HS-5 (cell line): ENCODE results near the gene ZNF750.

Experiments
- DNase-seq: peaks from one replicate; pipeline ENCODE4 v3.0.0-alpha.2; 2012; ENCODE audit warnings: low read depth

The ZNF750 gene

GRCh38 chr17:82859431-82860403 lies 19.9 kb upstream of the ZNF750 start:
- no peak for DNase-seq

DNA sequence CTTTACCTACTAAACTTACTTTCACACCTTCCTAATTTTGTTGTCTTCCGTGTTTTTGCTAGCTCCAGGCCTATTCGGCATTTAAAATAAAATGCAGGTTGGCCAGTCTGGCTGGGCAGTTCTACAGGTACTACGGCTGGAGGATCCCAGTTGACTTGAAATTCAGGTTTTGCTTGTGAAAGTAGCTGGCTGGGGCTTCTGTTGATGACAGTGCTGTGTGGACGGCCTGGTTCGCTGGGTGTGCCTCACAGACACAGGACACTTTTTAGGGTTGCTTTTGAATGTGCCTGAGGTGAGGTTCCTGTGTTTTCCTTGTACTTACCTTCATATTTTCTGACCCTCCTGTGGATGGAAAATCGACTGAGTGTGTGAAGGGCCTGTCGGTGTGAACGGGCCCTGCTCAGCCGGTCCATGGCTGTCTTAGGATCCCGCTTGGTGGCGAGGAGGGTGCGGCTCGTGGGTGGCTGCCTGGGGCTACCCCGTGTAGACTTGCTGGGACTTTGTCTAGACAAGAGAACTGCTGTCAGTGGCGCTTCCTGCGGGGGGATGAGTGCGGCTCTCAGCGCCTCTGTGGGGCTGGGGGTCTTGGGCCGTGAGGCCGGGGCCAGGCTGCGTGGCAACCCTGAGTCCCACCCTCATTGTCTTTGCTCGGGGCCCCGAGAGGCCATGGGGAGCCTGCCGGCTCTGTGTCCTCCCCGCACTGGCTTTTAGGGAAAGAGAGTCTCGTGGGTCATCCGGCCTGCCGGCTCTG lies 18.7 kb upstream of the ZNF750 start:
- DNase-seq: no peak

DNA sequence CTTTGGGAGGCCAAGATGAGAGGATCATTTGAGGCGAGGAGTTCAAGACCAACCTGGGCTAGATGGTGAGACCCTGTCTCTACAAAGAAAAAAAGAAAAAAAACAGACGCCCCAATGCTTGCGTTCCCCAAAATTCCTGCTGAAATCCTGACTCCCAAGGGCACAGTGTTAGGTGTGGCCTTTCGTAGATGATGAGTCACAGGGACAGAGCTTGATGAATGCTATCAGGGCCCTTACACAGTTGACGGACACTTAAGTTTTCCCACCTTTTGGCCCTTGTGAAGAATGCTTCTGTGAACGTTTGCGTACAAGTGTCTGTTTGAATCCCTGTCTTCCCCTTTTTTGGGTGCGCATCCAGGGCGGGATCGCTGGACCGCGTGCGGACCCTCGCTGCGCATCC lies 16.5 kb upstream of the ZNF750 start:
- no peak for DNase-seq

DNA sequence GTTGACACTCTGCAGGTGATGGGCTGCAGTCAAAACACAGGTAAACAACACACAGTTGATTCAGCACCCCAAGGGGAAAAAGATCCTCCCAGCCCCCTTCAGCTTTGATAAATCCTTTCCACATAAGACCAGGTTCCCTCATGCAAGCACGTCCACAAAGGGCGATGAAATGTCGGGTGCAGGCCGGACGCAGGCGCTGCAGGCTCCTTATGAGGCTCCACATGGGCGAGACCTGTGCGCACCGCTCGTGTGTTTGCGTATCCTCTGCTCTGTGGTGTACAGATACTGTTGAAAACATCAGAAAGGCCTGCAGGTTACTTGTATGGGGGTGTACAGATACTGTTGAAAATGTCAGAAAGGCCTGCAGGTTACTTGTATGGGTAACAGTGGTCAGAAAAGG lies 14.4 kb upstream of the ZNF750 start:
- no peak for DNase-seq

- DNase-seq: no peak
Observed at GRCh38 chr17:82851381-82851780, 11.6 kb upstream of the ZNF750 start.

GRCh38 chr17:82849076-82849945 lies 9.5 kb upstream of the ZNF750 start:
- DNase-seq: no peak

DNA sequence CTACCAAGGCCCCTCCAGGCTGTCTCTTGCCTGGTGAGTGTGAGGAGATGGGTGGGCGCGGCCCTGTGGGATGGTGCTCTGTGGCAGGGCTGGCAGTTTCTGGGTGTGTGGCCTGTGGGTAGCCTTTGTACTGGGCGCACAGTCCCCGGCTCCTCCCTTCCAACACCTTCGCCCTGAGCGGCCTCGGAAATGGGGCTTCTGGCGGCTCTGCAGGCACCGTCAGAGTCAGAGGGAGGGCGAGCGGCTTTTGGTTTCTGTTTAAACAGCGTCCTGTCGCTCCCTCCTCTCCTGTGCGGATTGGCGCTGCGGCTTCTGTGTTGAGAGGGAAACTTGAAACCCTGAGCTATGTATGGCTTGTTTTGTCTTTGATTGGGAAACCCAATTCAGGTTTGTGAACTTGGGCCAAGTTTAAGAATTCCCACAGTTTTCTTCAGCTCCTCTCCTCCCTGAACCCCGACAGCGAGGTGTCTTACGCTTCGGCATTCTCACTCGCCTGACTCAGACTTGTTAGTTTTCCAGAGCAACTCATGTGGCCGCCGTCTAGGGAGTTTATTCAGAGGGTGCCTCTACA lies 8.3 kb upstream of the ZNF750 start:
- peak; percentile 49 for DNase-seq

GRCh38 chr17:82846061-82846691 lies 6.4 kb upstream of the ZNF750 start:
- no peak for DNase-seq

GRCh38 chr17:82845163-82845807 lies 5.5 kb upstream of the ZNF750 start:
- DNase-seq: no peak

DNA sequence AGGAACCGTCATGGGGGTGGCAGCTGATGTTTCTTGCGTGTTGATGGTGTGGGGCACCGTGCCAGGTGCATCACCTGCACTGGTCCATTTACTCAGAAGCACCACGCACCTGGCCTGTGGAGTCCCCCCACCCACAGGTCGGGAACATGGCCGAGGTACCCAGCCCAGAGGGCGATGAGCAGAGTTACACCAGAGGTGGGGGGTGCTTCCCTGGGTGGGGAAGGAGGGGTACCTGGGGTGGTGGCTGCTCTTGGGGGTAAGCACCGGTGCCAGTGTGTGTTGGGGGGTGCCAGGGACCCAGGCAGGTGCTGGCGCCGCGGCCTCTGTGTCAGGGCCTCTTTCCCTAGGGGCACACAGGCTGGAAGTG lies 5.0 kb upstream of the ZNF750 start:
- no peak for DNase-seq

GRCh38 chr17:82843904-82844680 lies 4.3 kb upstream of the ZNF750 start:
- no peak for DNase-seq

DNA sequence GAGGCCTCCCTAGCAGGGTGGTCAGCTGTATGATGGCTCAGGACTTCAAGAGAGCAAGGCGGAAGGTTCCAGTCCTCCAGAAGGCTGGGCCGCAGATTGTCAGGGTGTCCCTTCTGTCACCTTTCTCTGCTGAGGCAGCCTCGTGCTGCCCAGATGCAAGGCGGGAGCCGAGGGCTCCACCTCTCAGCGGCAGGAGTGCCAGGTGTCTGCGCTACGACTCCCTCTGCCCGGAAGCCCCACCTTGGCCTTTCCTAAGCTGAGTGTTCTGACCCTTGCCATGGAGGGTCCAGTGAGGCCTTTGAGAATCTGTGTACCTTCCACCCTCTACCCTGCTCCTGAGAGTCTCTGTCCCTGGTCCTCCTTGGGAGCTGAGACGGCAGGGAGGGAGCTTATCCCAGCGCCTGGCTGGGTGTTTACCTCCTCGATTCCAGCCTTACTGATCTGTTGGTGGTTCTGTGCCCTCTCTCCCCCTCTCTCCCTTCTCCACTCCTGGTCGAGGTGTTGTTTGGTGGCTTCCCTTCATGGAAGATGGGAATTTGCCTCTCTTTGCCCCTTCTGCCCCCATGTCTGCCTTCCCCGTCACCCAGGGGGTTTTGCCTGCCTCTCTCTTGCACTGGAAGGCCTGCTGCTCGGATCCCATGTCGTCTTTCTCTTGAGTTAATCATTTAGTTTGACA lies 2.2 kb upstream of the ZNF750 start:
- no peak for DNase-seq

DNA sequence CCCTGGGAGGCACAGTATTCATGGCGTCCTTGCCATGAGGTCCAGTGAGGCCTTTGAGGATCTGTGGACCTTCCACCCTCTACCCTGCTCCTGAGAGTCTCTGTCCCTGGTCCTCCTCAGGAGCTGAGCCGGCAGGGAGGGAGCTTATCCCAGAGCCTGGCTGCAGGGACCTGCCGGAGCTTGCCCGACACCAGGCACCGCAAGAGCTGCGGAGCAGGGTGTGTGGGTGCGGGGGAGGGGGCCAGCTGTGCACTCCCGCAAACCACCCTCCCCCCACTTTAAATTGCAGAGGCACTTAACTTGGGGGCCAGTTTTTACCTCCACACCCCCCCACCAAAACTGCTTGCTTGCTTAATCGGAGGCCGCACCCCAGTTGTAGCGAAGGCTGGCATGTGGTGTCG lies 609 bp upstream of the ZNF750 start:
- DNase-seq: no peak

DNA sequence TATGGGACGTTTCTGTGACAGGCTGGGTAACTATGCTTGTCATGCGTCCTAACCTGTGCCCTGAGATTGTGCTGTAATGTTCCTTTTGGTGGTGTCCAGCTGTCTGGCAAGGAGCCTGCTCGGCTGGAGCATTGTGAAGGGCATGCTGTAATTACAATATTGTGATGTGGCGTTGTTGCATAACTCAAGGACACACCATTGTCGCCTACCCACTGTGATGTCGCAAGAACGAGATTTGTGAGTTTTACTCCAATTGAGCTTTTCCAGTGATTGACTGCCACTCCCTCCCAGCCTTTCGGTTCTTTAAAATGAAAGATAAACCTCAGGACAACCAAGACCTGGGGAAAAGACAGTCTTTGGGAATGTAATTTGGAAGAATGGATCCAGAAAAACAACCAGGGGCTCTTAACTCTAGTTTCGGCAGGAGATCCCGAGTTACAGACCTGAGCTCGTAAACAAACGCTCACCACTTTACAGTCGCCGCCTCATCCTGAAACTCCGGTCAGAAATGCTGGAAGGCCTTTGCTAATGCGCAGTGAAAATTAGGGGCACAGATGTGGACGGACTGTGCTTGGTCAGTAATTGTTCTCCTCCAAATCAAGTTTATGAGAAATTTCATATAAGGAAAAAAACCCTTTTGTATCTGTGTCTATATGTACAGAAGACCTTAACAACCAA lies 1.3 kb downstream of the ZNF750 start:
- DNase-seq: no peak

- DNase-seq: no peak
Observed at GRCh38 chr17:82837586-82838320, 2.1 kb downstream of the ZNF750 start.

- no peak for DNase-seq
Observed at GRCh38 chr17:82836823-82837357, 2.9 kb downstream of the ZNF750 start.

GRCh38 chr17:82835766-82836512 lies 3.9 kb downstream of the ZNF750 start:
- no peak for DNase-seq
